MCF 10A (cell line): Measurements from ENCODE around the gene TRAPPC13. TPM values are rescaled to one million over a fixed set of nuclear protein-coding genes. Genes with fewer than 3 reads are reported as not detected.

Source experiments
- BruUV-seq: library from RNA; stranded (reverse); fragments of 400-500 nt; replicated peaks from 2 replicates; lab custom pipeline; 2021; lab: Mats Ljungman, UMichigan
- CTCF ChIA-PET: fragments of 300-600 bp; sonication (Branson Sonifier 250); formaldehyde crosslinking; extraction: SDS; loops from one replicate; lab custom pipeline; 2021; ENCODE audit warnings: antibody characterized with exemption, inconsistent platforms; lab: Yijun Ruan, JAX
- POLR2A ChIA-PET: fragments of 300-600, 350-650 bp; sonication (Branson Sonifier 250); formaldehyde crosslinking; extraction: SDS; loops from one replicate; lab custom pipeline; 2020; ENCODE audit warnings: antibody characterized with exemption, inconsistent platforms; lab: Yijun Ruan, JAX
- DNase-seq: peaks from one replicate; pipeline ENCODE4 v3.0.0-alpha.2; 2018; ENCODE audit not compliant: unreplicated experiment
- H3K27ac Mint-ChIP-seq: one replicate; pipeline ENCODE4 v1.8.0; 2022; ENCODE audit warnings: mild to moderate bottlenecking, low read depth, mixed read lengths; ENCODE audit not compliant: unreplicated experiment
- H3K27me3 Mint-ChIP-seq: one replicate; pipeline ENCODE4 v1.8.0; 2022; ENCODE audit warnings: mixed read lengths; ENCODE audit not compliant: insufficient read depth, unreplicated experiment
- H3K36me3 Mint-ChIP-seq: one replicate; pipeline ENCODE4 v1.8.0; 2022; ENCODE audit warnings: mild to moderate bottlenecking, moderate library complexity, mixed read lengths; ENCODE audit not compliant: insufficient read depth, unreplicated experiment
- H3K4me1 Mint-ChIP-seq: one replicate; pipeline ENCODE4 v1.8.0; 2022; ENCODE audit warnings: mixed read lengths; ENCODE audit not compliant: insufficient read depth, unreplicated experiment
- H3K4me3 Mint-ChIP-seq: one replicate; pipeline ENCODE4 v1.8.0; 2022; ENCODE audit warnings: mild to moderate bottlenecking, moderate library complexity, mixed read lengths; ENCODE audit not compliant: unreplicated experiment
- H3K9me3 Mint-ChIP-seq: one replicate; pipeline ENCODE4 v1.8.0; 2022; ENCODE audit warnings: mixed read lengths; ENCODE audit not compliant: unreplicated experiment
- intact Hi-C: fragments of 100-400 bp; cut with micrococcal nuclease; formaldehyde crosslinking; loops from 2 replicates; pipeline ENCODE4 v1.14.1; 2022
- total RNA-seq: library from RNA; stranded (reverse); gene quantifications from 2 replicates; pipeline ENCODE4 v1.2.3, GENCODE V29; 2022
- TF ChIP-seq, protein P1 (sequence below): fragments of 200-600 bp; IDR thresholded peaks from one replicate; pipeline ENCODE4 v1.8.0; 2022; ENCODE audit warnings: antibody characterized with exemption, mild to moderate bottlenecking; ENCODE audit not compliant: unreplicated experiment

The TRAPPC13 gene
- total RNA-seq, 1 experiment from 2014 or later, result 28.4 TPM

DNA sequence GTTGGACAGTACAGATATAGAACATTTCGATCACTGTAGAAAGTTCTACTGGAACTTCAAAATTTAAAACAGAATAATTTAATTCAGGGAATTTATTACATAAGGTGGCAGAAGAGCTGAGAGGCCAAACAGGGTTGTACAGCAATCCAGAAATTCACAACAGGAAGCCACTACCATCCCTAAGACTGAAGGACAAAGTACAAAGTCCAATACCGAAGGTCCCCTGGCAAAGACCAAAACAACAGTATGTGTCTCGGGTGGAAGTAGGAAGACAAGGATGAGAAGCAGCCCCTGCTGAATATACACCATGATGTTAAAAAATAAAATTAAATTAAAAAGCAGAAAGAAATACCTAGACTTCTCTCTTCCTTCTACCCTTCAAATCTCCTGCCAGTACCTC is 77.2 kb downstream of the TRAPPC13 start:
- CTCF ChIA-PET, result no interaction called here
- TF ChIP-seq, protein P1, sequence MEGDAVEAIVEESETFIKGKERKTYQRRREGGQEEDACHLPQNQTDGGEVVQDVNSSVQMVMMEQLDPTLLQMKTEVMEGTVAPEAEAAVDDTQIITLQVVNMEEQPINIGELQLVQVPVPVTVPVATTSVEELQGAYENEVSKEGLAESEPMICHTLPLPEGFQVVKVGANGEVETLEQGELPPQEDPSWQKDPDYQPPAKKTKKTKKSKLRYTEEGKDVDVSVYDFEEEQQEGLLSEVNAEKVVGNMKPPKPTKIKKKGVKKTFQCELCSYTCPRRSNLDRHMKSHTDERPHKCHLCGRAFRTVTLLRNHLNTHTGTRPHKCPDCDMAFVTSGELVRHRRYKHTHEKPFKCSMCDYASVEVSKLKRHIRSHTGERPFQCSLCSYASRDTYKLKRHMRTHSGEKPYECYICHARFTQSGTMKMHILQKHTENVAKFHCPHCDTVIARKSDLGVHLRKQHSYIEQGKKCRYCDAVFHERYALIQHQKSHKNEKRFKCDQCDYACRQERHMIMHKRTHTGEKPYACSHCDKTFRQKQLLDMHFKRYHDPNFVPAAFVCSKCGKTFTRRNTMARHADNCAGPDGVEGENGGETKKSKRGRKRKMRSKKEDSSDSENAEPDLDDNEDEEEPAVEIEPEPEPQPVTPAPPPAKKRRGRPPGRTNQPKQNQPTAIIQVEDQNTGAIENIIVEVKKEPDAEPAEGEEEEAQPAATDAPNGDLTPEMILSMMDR, result no peak
- Mint-ChIP-seq H3K27me3 (no peaks in the 10 kb centered on the region), H3K36me3 (peaks cover 25% of the 10 kb centered on the region), H3K9me3 (no peaks in the 10 kb centered on the region), H3K4me1 (no peaks in the 10 kb centered on the region), H3K27ac (no peak overlapping the region), H3K4me3 (no peak overlapping the region)
- BruUV-seq, result no TSS peak
- POLR2A ChIA-PET, result interaction anchor here (1.2 to 1.5 kb wide), 2 partner anchors 20 to 78 kb away, joined by 4 to 7 read pairs; partner anchors contain the start of genes NLN and SGTB
- DNase-seq, result no peak
- intact Hi-C loops, result no loop called here

DNA sequence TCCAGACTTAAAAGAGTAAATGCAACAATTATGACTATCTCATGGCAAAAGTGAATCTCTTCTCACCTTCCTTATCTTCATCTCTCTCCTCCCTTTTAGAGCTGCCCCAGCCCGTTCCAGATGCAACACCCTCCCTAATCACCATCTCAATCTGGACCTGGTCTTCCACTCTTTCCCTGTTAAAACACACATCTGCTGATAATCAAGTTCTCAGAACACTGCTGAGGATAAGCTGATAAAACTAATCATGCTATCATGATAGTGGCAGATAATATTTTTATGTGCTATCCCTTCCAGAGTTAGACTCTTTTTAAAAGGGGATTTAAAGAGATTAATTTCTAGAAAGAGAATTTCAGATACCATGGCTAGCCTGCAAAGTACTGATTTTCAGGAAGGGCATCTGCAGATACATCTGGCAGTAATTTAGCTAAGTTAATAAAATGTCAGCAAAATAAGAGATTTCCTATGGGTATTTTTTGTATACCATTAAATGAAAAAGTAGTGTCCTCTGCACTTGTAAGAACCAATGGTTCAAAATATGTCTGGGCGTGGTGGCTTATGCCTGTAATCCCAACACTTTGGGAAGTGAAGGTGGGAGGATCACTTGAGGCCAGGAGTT is 79.9 kb downstream of the TRAPPC13 start:
- intact Hi-C loops, result no loop called here
- peaks cover 28% of the 10 kb centered on the region for H3K36me3 Mint-ChIP-seq
- CTCF ChIA-PET, result interaction anchor here (0.8 kb wide), 1 partner anchor 18 kb away, joined by 3 read pairs; no protein-coding TSS in a partner anchor
- POLR2A ChIA-PET, result interaction anchor here (2.2 kb wide), 1 partner anchor 18 kb away, joined by 9 read pairs; the partner anchor contains the start of genes NLN and SGTB
- H3K27me3 Mint-ChIP-seq, result no peaks in the 10 kb centered on the region
- H3K9me3 Mint-ChIP-seq, result no peaks in the 10 kb centered on the region
- no peak overlapping the region for H3K4me3 Mint-ChIP-seq
- no TSS peak for BruUV-seq
- TF ChIP-seq, protein P1, result no peak
- H3K27ac Mint-ChIP-seq, result no peak overlapping the region
- no peaks in the 10 kb centered on the region for H3K4me1 Mint-ChIP-seq
- no peak for DNase-seq

DNA sequence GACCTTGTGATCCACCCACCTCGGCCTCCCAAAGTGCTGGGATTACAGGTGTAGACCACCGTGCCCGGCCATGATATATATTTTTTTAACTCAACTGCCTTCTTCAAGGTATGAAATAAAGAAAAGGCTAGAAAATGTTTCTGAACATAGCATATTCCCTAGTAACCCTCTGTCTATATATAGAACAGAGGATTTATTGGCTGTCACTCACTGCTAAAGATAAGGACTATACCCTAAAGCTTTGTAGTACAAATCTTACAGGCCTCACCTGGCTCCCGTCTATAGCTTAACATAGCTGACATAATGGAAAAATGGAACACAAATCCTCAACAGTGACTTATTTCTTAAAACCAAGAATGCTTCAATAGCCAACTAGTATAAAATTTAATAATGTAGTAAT is 82.8 kb downstream of the TRAPPC13 start:
- H3K4me1 Mint-ChIP-seq, result no peaks in the 10 kb centered on the region
- H3K27me3 Mint-ChIP-seq, result no peaks in the 10 kb centered on the region
- ChIA-PET CTCF (no interaction called here), POLR2A (interaction anchor here (0.7 to 1.4 kb wide), 2 partner anchors 14 to 22 kb away, joined by 3 to 4 read pairs; partner anchors contain the start of gene SGTB)
- H3K36me3 Mint-ChIP-seq, result peaks cover 35% of the 10 kb centered on the region
- BruUV-seq, result no TSS peak
- H3K4me3 Mint-ChIP-seq, result no peak overlapping the region
- no peak overlapping the region for H3K27ac Mint-ChIP-seq
- intact Hi-C loops, result no loop called here
- H3K9me3 Mint-ChIP-seq, result no peaks in the 10 kb centered on the region
- DNase-seq, result no peak
- TF ChIP-seq, protein P1, result no peak

DNA sequence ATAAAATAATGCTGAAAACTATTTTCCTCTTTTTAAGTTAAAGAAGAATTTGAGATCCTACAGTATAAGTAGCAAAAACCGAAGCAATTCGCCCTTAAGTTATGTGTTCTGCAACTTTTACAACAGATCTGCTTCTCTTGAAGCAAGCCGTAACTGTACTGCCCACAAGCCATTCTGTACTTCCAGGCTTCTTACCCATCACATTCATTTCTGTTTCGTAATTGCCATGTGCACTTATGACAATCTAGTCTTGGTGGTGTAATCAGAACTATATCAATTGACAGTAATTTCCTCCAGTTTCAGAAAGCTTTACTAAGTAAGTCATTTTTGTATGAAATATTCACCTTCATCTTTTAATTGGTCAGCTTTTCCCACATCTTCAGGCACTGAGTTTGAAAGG is 83.3 kb downstream of the TRAPPC13 start:
- Mint-ChIP-seq H3K36me3 (peaks cover 33% of the 10 kb centered on the region), H3K4me1 (no peaks in the 10 kb centered on the region), H3K27me3 (no peaks in the 10 kb centered on the region), H3K4me3 (no peak overlapping the region), H3K9me3 (no peaks in the 10 kb centered on the region), H3K27ac (no peak overlapping the region)
- intact Hi-C loops, result no loop called here
- ChIA-PET POLR2A (interaction anchor here (1.4 kb wide), 1 partner anchor 13 kb away, joined by 4 read pairs; the partner anchor contains the start of gene SGTB), CTCF (interaction anchor here (0.6 kb wide), 1 partner anchor 197 kb away, joined by 3 read pairs; no protein-coding TSS in a partner anchor)
- no TSS peak for BruUV-seq
- TF ChIP-seq, protein P1, result no peak
- no peak for DNase-seq

Other genes with a start within 250 kb of the TRAPPC13 start
- gene ADAMTS6, start 143.1 kb upstream of the TRAPPC13 start, total RNA-seq, result 17.8 and 19.5 TPM in 2 replicates
- gene CENPK, start 61.9 kb upstream of the TRAPPC13 start, total RNA-seq, result 11.2 and 15.3 TPM in 2 replicates
- 32.7 and 43.3 TPM in 2 replicates for gene PPWD1, start 61.7 kb upstream of the TRAPPC13 start, total RNA-seq
- 14.1 and 16.0 TPM in 2 replicates for gene TRIM23, start 694 bp upstream of the TRAPPC13 start, total RNA-seq
- gene SHLD3, start within 50 bp of the TRAPPC13 start, total RNA-seq, result 3.0 and 3.7 TPM in 2 replicates
- gene SGTB, start 97.1 kb downstream of the TRAPPC13 start, total RNA-seq, result 15.8 and 27.6 TPM in 2 replicates
- gene NLN, start 97.2 kb downstream of the TRAPPC13 start, total RNA-seq, result 24.6 and 42.1 TPM in 2 replicates